Measurements from ENCODE around the gene TMEM59L.

DNA sequence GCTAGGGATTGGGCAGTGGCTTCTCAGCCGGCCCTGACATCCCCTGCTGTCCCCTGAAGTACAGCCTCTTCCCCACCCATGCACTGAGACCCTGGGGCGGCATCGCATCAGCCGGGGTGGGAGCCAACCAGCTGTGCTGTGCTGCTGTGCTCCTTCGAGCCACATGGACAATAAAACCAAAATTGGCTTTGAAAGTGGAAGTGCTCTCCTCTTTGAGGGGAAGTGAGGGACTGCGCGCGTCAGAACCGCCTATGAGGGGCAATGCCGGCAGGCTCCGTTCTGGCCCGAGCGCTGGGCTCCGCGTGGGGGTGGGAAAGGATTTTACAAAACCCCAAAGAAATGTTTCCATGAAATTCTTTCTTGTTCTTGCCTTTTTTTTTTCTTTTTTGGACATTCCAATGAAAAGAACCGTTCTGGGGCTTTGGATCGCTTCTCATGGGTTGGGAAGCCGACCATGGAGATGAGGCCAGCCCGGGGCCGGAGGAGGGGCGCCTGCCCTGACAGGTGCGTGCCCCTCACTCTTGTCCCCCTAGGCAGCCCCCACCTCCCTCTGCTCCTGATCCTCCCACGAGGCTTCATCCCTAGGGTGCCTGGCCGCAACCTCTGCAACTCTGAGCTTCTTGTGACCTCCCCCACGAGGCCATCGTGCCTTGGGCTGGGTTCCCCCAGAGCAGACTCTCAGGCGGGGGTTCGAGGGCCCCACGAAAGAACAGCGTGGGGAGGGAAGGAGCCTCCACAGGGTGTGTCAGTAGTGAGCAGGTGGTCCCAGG is 46.8 kb downstream of the TMEM59L start:
- TF ChIP-seq POLR2A (IDR thresholded peaks at IDR 0.05; ENCODE audit: low read depth, low read length) (no peak), POLR2AphosphoS5 (IDR thresholded peaks at IDR 0.05; ENCODE audit: low read depth, low read length) (no peak)

Measured in GM12891 (cell line).